A172 (cell line): ENCODE measurements around the gene EDN3. TPM values are rescaled to one million over a fixed set of nuclear protein-coding genes. Genes with fewer than 3 reads are reported as not detected.

ENCODE experiments used
- DNase-seq: peaks from one replicate; pipeline ENCODE4 v3.0.0-alpha.2; 2015; ENCODE audit warnings: low spot score
- total RNA-seq: library from RNA; depleted of rRNA; stranded (reverse); fragments of >200 nt; shearing (Covaris generic); gene quantifications from 2 replicates; pipeline ENCODE4 v1.2.3, GENCODE V29; 2014

The EDN3 gene
- total RNA-seq, 1 experiment from 2014 or later, result not detected

DNA sequence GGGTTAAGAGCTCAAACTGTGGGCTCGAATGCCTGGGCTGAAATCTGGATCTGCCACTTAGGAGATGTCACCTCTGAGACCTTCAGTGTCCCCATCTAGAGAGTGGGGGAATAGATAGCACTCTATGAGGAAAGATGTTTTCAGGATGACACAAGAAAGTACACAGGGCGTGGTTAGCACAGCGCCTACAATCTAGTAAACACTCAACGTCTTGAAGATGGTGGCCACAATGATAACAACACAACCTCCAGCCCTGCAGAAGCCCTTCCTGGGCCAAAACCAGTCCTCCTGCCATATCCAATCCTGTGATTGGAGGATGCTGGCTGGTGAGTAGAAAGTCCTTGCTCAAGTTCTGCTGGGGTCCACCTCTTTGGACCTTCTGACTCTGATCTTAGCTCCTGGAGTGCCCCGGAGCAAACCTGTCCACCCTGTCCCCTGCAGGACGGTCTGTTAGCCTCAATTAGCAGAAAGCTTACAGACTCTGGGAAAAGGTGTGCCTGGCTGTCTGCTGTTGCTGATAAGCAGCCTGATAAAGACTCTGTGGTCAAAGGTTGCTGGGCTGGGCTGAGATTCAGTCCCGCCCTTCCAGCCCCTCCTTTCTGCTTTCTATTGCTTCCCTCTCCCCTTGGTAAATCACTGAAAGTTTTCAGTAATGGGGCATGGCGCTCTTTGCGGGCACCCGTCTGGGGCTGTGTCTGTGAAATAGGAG, 8.2 kb downstream of the EDN3 start:
- DNase-seq, result no peak

- no peak for DNase-seq
These were observed 8.8 kb downstream of the EDN3 start for GRCh38 chr20:59309218-59309617.

GRCh38 chr20:59314997-59315396, 14.6 kb downstream of the EDN3 start:
- DNase-seq, result no peak

DNA sequence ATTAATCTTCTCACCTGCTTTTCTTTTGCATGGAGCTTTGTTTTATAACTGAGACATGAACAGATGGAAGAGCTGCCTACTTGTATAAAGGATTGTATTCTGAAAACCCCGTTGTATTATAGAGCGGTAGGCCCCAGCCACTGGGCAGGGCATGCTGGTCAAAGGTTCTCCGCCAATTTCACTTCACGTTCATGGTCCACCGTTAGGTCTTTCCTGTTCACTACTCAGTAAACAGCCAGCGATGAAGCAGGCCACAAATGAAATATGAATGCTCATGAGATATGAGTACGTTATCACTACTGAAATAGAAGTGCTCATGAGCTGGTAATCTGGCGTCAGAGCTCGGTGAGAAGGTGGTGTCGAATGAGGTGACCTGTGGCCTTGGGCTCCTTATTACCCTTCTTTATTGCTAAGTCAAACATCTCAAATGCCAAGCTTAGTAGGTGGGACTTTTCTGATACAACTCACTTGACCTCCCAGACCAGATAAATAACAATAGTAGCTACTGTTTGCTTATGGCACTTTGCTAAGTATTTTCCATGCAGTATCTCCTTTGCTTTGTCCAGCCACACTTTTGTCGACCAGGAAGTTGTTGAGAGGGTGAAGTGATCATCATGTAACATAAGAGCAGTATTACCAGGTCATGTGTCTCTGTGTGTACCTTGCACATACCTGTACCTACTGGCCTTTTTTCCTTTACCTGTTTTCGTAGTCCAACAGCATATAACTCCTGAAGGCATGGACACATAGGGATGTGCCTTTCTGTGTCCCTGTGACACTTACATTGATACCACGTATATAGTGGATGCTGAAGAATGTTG, 16.7 kb downstream of the EDN3 start:
- no peak for DNase-seq

DNA sequence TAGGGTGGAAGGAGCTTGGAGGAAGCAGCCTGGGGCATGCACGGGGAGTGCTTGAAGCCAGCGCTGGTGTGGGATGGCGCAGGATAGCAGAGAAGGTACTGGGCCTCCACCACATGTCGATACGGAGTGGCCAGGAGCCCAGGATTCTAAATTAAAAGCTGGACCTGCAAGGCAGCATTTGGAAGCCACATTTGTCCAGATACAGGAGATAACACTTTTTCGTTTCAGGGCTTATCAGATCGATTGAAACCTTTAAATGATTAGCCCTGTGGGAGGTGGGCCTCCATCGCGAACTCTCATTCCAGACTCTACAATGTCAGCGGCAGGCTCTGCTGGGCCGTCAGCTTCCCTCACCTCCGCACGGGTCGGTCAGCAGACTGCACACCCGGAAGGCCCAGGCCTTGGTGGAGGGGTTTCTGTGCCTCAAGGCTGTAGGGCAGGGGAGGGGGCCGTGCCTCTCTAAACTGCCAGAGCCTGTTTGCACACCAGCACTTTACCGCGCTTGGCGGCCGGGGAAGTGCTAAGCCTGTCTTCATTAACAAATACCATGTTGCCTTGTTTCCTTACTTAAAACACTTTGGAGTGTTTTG, 17.9 kb downstream of the EDN3 start:
- DNase-seq, result no peak

DNA sequence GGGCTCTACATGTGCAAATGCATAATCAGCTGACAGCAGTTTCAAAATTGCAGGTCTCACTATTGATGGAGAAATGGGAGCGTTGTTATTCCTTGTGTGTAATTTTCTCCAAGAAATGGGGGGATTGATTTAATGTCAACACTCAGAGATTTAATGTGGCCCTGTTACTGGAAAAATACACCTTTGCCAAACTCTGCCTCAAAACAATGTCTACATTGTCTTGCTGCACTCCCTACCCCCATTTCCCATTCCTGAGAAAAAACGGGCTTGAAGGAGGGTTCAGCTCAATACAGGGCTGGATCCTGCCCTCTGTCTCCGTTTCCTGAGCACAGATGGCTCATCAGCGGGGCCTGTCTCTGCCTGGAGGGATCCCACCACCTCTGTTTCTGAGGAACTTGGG, 18.4 kb downstream of the EDN3 start:
- DNase-seq, result no peak

DNA sequence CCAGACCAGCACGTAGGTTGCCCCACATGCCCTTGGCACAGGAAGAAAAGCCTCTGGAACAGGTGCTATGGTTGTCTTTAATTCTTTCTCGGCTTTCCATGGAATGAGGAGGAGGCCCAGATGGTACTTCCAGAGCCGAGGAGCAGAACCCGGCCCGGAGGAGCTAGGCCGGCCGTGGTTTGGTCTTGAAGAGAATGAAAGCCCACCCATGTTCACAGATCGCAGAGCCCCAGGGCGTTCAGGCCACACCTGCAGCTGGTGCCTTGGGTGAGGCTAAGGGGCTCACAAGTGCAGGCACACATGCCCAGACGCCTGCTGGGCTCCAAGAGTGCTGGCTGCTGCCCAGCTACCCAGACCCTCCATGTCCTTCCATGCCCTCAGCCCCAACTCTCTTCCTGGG, 20.0 kb downstream of the EDN3 start:
- no peak for DNase-seq

GRCh38 chr20:59320854-59321647, 20.6 kb downstream of the EDN3 start:
- DNase-seq, result no peak

- DNase-seq, result no peak
These were observed 21.7 kb downstream of the EDN3 start for GRCh38 chr20:59322081-59322480.

GRCh38 chr20:59322585-59323454, 22.4 kb downstream of the EDN3 start:
- peak; percentile 32 for DNase-seq

GRCh38 chr20:59323731-59324130, 23.3 kb downstream of the EDN3 start:
- DNase-seq, result no peak

DNA sequence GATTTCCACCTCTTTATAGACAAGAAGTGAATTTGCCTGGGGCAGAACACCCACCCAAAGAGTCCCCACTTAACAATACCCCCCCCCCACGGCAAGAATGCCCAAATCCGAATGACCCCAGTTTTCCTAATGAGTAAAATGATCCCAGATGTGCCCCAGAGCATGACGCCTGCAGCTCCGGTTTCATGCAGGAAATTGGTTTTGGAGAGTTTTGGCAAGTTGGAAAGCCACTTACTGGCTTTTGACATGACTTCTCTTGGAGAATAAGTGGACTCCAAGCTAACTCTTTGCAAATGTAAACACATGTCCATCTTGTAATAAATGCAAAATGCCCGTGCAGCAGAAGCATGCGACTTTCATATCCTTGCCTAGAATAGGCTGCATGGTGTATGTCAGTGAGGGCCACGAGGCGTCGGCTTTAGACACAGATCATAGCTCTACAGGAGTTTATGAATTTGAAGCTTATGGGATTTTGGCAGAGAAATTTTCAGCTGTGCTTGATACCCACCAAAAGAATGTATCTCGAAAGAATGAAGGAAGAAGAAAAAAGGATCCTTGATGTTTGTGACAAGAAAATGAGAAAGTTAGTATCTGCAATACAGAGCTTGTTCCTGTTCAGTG, 24.2 kb downstream of the EDN3 start:
- no peak for DNase-seq

- DNase-seq, result no peak
These were observed 24.7 kb downstream of the EDN3 start for GRCh38 chr20:59325142-59325523.

GRCh38 chr20:59326188-59326587, 25.8 kb downstream of the EDN3 start:
- no peak for DNase-seq

- no peak for DNase-seq
These were observed 27.7 kb downstream of the EDN3 start for GRCh38 chr20:59328071-59328470.

- DNase-seq, result no peak
These were observed 31.4 kb downstream of the EDN3 start for GRCh38 chr20:59331721-59332329.

- no peak for DNase-seq
These were observed 32.9 kb downstream of the EDN3 start for GRCh38 chr20:59333260-59333845.

GRCh38 chr20:59333951-59334350, 33.5 kb downstream of the EDN3 start:
- DNase-seq, result no peak

DNA sequence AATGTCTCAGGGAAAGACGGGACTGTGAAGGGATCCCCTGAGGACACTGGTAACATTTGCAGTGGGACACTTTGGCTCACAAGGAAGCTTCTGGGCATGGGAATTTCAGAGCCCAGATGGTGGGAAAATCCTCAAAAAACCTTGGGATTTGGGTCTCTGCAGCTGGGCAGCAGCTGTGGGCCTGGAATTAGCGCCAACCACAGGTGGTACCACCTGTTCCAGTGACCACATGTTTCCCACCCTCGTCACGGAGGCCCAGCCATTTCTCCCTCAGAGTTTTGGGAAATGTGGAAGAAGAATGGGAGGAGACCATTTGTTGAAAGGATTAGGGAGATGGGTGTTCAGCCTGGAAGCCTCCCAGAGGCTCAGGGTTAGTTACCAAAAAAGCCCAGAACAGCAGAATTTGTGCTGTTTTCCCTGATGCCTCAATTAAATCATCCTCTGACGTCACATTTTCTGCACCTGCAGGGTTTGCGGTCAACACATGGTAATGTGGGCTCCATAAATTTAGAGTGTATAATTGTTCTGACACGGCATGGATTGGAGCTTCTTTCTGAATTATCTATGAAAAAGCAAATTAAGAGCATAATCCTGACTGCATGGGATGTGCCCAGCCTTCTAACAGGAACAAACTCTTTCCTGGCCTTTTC, 34.4 kb downstream of the EDN3 start:
- no peak for DNase-seq
